Retinal pigment epithelial cell (primary cell): Measurements from ENCODE around the gene TULP4.

Source experiments
- DNase-seq: peaks from one replicate; pipeline ENCODE4 v3.0.0-alpha.2; 2010; ENCODE audit warnings: low read depth
- H3K4me3 ChIP-seq: 2 replicates; pipeline ENCODE4 v1.5.1; 2011; ENCODE audit warnings: mild to moderate bottlenecking, low read length, control low read depth, moderate library complexity
- TF ChIP-seq, protein P1 (sequence below): conservative IDR thresholded peaks from 2 replicates; pipeline ENCODE4 v1.5.1; 2011; ENCODE audit warnings: low read depth, low read length, control low read depth, inconsistent platforms

The TULP4 gene

GRCh38 chr6:158539881-158540280 lies 227.6 kb downstream of the TULP4 start:
- TF ChIP-seq, protein P1, sequence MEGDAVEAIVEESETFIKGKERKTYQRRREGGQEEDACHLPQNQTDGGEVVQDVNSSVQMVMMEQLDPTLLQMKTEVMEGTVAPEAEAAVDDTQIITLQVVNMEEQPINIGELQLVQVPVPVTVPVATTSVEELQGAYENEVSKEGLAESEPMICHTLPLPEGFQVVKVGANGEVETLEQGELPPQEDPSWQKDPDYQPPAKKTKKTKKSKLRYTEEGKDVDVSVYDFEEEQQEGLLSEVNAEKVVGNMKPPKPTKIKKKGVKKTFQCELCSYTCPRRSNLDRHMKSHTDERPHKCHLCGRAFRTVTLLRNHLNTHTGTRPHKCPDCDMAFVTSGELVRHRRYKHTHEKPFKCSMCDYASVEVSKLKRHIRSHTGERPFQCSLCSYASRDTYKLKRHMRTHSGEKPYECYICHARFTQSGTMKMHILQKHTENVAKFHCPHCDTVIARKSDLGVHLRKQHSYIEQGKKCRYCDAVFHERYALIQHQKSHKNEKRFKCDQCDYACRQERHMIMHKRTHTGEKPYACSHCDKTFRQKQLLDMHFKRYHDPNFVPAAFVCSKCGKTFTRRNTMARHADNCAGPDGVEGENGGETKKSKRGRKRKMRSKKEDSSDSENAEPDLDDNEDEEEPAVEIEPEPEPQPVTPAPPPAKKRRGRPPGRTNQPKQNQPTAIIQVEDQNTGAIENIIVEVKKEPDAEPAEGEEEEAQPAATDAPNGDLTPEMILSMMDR: no peak
- H3K4me3 ChIP-seq: no peak overlapping the region
- no peak for DNase-seq

DNA sequence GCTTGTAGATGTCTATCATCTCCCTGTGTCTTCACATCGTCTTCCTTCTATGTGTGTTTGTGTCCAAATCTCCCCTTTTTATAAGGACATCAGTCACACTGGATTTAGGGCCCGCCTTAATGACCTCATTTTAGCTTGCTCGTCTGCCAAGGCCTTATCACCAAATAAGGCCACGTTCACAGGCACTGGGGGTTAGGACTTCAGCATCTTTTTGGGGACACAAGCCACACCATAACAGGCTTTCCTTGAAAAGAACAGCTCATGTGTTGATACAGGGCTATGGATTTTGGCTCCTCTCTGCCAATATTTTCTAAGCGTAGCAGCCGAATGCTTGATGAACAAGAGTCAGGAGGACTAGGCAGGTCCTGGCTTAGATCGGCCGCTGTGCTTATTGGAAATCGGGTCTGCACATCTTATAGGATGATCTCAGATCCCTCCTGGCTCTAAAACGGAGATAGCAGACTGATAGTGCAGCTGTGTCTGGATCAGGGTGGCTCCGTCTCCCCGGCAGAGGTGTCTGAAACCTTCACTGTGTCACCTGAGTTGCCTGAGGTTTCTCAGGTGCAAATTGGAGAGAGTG lies 231.4 kb downstream of the TULP4 start:
- no peak for DNase-seq
- no peak overlapping the region for H3K4me3 ChIP-seq
- TF ChIP-seq, protein P1: no peak

DNA sequence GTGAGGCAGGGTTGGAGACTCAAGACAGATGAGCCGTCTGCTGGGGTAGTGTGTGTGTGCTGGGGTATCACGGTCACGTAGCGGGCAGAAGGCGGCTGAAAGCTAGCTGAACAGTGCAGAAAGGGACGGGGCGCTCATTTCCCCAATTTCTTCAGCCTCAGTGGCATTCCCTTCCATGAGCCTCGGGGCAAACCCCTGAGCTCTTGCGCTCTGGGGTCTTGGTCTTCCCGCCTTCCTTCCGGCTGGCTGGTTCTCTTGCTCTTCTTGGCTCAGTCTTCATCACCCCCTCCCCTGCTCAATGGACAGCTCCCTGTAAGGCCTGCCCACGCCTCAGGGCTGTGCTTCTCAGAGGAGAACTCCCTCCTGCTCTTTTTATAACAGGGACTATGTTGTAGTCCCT lies 232.2 kb downstream of the TULP4 start:
- DNase-seq: no peak
- TF ChIP-seq, protein P1: no peak
- H3K4me3 ChIP-seq: no peak overlapping the region

DNA sequence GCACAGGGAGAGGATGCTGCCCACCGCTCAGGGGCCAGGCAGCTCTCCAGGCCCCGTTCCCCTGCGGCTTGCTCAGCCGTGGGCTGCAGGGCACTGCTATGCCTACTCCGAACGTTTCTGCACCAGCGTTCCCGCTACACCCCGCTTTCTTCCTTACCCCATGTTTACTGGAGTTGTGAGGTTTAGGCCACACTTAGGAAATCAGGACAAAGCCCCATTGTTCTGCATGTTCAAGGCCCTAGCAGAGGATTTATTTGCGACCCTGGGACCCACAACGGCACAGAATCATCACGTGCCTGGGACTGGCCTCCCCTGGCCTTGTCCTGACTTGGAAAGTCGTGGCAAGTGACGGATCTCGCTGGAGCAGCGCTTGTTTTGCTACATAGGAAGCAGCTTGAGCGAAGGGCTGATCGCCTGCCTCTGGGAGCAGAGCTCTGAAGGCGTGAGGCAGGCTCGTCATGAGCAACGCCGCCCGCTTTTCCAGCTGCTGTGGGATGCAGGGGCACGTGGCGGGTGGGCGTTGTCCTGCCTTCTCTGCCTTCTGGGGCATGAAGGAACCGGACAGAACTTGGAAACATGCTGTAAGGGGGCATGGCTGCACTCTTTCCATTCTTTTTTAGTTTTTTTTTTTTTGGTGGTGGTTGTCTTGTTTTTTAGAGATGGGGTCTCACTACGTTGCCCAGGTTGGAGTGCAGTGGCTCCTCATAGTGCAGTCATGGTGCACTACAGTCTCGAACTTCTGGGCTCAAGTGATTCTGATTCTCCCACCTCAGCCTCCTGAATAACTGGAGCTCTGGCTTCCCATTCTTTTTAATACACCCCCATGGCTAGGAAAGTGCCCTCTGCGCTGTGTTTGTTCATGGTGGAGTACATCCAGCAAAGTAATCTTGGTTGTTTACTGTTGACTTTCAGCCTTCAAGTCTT lies 233.0 kb downstream of the TULP4 start:
- no peak for DNase-seq
- TF ChIP-seq, protein P1: no peak
- H3K4me3 ChIP-seq: no peak overlapping the region

- TF ChIP-seq, protein P1: no peak
Measured at GRCh38 chr6:158548418-158549161, 236.3 kb downstream of the TULP4 start.

GRCh38 chr6:158552055-158552795 lies 240.0 kb downstream of the TULP4 start:
- no peak overlapping the region for H3K4me3 ChIP-seq
- DNase-seq: no peak
- TF ChIP-seq, protein P1: no peak

More at GRCh38 chr6:158548418-158549161, 236.3 kb downstream of the TULP4 start:
- DNase-seq: no peak
- H3K4me3 ChIP-seq: no peak overlapping the region
